SK-N-SH (cell line): ENCODE measurements around the gene SPTB.

Experiments used
- CHD2 ChIP-seq: fragments of 150-350 bp; IDR thresholded peaks from 2 replicates; pipeline ENCODE4 v1.6.1; 2018; ENCODE audit warnings: low read length; ENCODE audit not compliant: partially characterized antibody
- GABPA ChIP-seq: IDR thresholded peaks from 2 replicates; pipeline ENCODE4 v1.4.0; 2012; ENCODE audit warnings: low read depth, mild to moderate bottlenecking
- MXI1 ChIP-seq: IDR thresholded peaks from 2 replicates; pipeline ENCODE4 v1.6.1; 2012; ENCODE audit warnings: mild to moderate bottlenecking, low read depth, low read length, improper control_type of control experiment
- NRF1 ChIP-seq: IDR thresholded peaks from 2 replicates; pipeline ENCODE4 v1.6.1; 2012; ENCODE audit warnings: low read depth, mild to moderate bottlenecking, low read length
- RFX5 ChIP-seq: IDR thresholded peaks from 2 replicates; pipeline ENCODE4 v1.6.1; 2012; ENCODE audit warnings: mild to moderate bottlenecking, improper control_type of control experiment, low read length

DNA sequence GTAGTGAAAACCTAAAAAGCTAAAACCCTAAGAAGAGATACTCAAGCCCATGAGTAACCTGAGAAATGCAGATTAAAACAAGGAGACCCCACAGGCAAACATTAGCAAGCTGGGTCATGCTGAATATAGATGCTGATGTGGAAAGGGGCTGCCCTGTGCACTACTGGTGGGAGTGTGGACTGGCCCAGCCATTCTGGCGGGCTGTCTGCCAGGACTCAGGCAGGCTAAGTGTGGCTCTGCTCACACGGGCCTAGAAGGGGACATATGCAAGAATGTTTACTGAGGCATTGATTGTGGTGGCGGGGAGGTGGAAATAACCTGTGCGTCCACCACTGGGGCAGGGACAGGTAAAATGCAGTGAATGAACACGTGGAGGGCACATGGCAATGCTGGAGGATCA lies 48.3 kb downstream of the SPTB start:
- TF ChIP-seq CHD2 = no peak
- TF ChIP-seq GABPA = no peak
- no peak for TF ChIP-seq MXI1
- TF ChIP-seq NRF1 = no peak
- no peak for TF ChIP-seq RFX5
